Suprapubic skin (tissue), 4 donors: ENCODE results near the gene PPP2R5C. TPM values are rescaled to one million over a fixed set of nuclear protein-coding genes. Genes with fewer than 3 reads are reported as not detected.
A peak's percentile ranks its signal among the peaks of the same experiment; 100 is the strongest.

Experiments
- DNase-seq, 2 donors: peaks; one replicate each; pipeline ENCODE4 v3.0.0-alpha.2; 2019; ENCODE audit warnings: low spot score in 2 of 2
- H3K27ac ChIP-seq: fragments of 200-600 bp; sonication (generic); one replicate; pipeline ENCODE4 v1.5.1; 2019
- H3K27me3 ChIP-seq: fragments of 200-600 bp; sonication (generic); one replicate; pipeline ENCODE4 v1.5.1; 2019
- H3K36me3 ChIP-seq: fragments of 200-600 bp; sonication (generic); one replicate; pipeline ENCODE4 v1.5.1; 2019
- H3K4me1 ChIP-seq: fragments of 200-600 bp; sonication (generic); one replicate; pipeline ENCODE4 v1.5.1; 2019
- H3K4me3 ChIP-seq: fragments of 200-600 bp; sonication (generic); one replicate; pipeline ENCODE4 v1.5.1; 2019; ENCODE audit warnings: mild to moderate bottlenecking
- H3K9me3 ChIP-seq: fragments of 200-600 bp; sonication (generic); one replicate; pipeline ENCODE4 v1.5.1; 2019
- CTCF ChIP-seq, 2 donors: fragments of 200-600 bp in 1 of 2; fragments of 450-650 bp in 1 of 2; sonication (generic) in 1 of 2; IDR thresholded peaks; one replicate each; pipeline ENCODE4 v1.5.1; 2016 to 2019; ENCODE audit warnings: antibody characterized with exemption in 2 of 2, mild to moderate bottlenecking in 1 of 2, moderate library complexity in 1 of 2
- EP300 ChIP-seq: sonication (generic); formaldehyde crosslinking; IDR thresholded peaks from one replicate; pipeline ENCODE4 v1.6.1; 2017; ENCODE audit warnings: antibody characterized with exemption
- POLR2A ChIP-seq, 2 donors: fragments of 450-650 bp; IDR thresholded peaks; one replicate each; pipeline ENCODE4 v1.6.1; 2017; ENCODE audit warnings: antibody characterized with exemption in 2 of 2, mild to moderate bottlenecking in 2 of 2, moderate library complexity in 2 of 2
- POLR2AphosphoS5 ChIP-seq, 3 donors: sonication (generic); formaldehyde crosslinking; IDR thresholded peaks; one replicate each; pipeline ENCODE4 v1.6.1; 2017; ENCODE audit warnings: antibody characterized with exemption in 3 of 3
- WGBS: methylation state at CpG from one replicate; pipeline ENCODE4 v1.1.5; 2018; 5-methylcytosine and 5-hydroxymethylcytosine counted together
- total RNA-seq, 4 donors: library from RNA; depleted of rRNA; stranded (reverse); fragments of >200 nt; gene quantifications; one replicate each; pipeline ENCODE4 v1.1.0, GENCODE V29; 2016

Gene PPP2R5C
- total RNA-seq, 4 donors from 2014 or later = 104 to 149 (median 119) TPM

- no peak overlapping the region for H3K27ac ChIP-seq
- no peaks in the 10 kb centered on the region for H3K27me3 ChIP-seq
- no peak for DNase-seq
- no peak overlapping the region for H3K4me3 ChIP-seq
- WGBS = 81% methylated on average over 8 of the region's 8 CpGs
- H3K9me3 ChIP-seq = no peaks in the 10 kb centered on the region
- no peak for TF ChIP-seq CTCF (IDR thresholded peaks at IDR 0.05)
- no peak for TF ChIP-seq POLR2AphosphoS5 (IDR thresholded peaks at IDR 0.05)
- no peak for TF ChIP-seq POLR2A (IDR thresholded peaks at IDR 0.05)
- no peak for TF ChIP-seq EP300
- peaks cover 11% of the 10 kb centered on the region for H3K4me1 ChIP-seq
- H3K36me3 ChIP-seq = peaks cover 9% of the 10 kb centered on the region
Observed at GRCh38 chr14:101875041-101875726, 113.7 kb downstream of the PPP2R5C start.

- WGBS = 58% methylated on average over 8 of the region's 8 CpGs
- TF ChIP-seq POLR2A (IDR thresholded peaks at IDR 0.05) = no peak
- no peak for TF ChIP-seq CTCF (IDR thresholded peaks at IDR 0.05)
- no peak for TF ChIP-seq POLR2AphosphoS5 (IDR thresholded peaks at IDR 0.05)
- no peak for TF ChIP-seq EP300
- DNase-seq = no peak
- Histone ChIP-seq H3K4me3 (no peak overlapping the region), H3K36me3 (peaks cover 9% of the 10 kb centered on the region), H3K27ac (peak overlapping the region; percentile 11), H3K4me1 (peaks cover 11% of the 10 kb centered on the region), H3K9me3 (no peaks in the 10 kb centered on the region), H3K27me3 (no peaks in the 10 kb centered on the region)
Observed at GRCh38 chr14:101875727-101876554, 114.4 kb downstream of the PPP2R5C start.

- peaks cover 11% of the 10 kb centered on the region for H3K4me1 ChIP-seq
- no peaks in the 10 kb centered on the region for H3K9me3 ChIP-seq
- H3K36me3 ChIP-seq = peaks cover 12% of the 10 kb centered on the region
- peak overlapping the region; percentile 38 for H3K27ac ChIP-seq
- DNase-seq = peak in 1 of 2 donors; percentile 86
- no peak overlapping the region for H3K4me3 ChIP-seq
- H3K27me3 ChIP-seq = no peaks in the 10 kb centered on the region
- 50% methylated on average over 8 of the region's 8 CpGs for WGBS
- TF ChIP-seq CTCF (IDR thresholded peaks at IDR 0.05) (no peak), POLR2A (IDR thresholded peaks at IDR 0.05) (no peak), POLR2AphosphoS5 (IDR thresholded peaks at IDR 0.05) (peak in 2 of 3 donors; percentile 79 to 83), EP300 (peak; percentile 73)
Observed at GRCh38 chr14:101876555-101876938, 115.0 kb downstream of the PPP2R5C start.

- TF ChIP-seq EP300 (no peak), POLR2A (IDR thresholded peaks at IDR 0.05) (no peak), CTCF (IDR thresholded peaks at IDR 0.05) (no peak), POLR2AphosphoS5 (IDR thresholded peaks at IDR 0.05) (no peak)
- no peak for DNase-seq
- H3K27me3 ChIP-seq = no peaks in the 10 kb centered on the region
- H3K27ac ChIP-seq = no peak overlapping the region
- 93% methylated on average over 7 of the region's 7 CpGs for WGBS
- no peaks in the 10 kb centered on the region for H3K9me3 ChIP-seq
- H3K36me3 ChIP-seq = peaks cover 20% of the 10 kb centered on the region
- H3K4me3 ChIP-seq = no peak overlapping the region
- peaks cover 11% of the 10 kb centered on the region for H3K4me1 ChIP-seq
Observed at GRCh38 chr14:101877766-101878165, 116.3 kb downstream of the PPP2R5C start.

- 92% methylated on average over 9 of the region's 9 CpGs for WGBS
- no peaks in the 10 kb centered on the region for H3K9me3 ChIP-seq
- H3K27me3 ChIP-seq = no peaks in the 10 kb centered on the region
- no peak for DNase-seq
- H3K36me3 ChIP-seq = peaks cover 23% of the 10 kb centered on the region
- TF ChIP-seq CTCF (IDR thresholded peaks at IDR 0.05) (no peak), EP300 (no peak), POLR2A (IDR thresholded peaks at IDR 0.05) (no peak), POLR2AphosphoS5 (IDR thresholded peaks at IDR 0.05) (no peak)
- peaks cover 11% of the 10 kb centered on the region for H3K4me1 ChIP-seq
- H3K27ac ChIP-seq = no peak overlapping the region
- no peak overlapping the region for H3K4me3 ChIP-seq
Observed at GRCh38 chr14:101878211-101878821, 116.8 kb downstream of the PPP2R5C start.
